GM12878 (cell line): ENCODE measurements around the gene C4orf33. TPM values are rescaled to one million over a fixed set of nuclear protein-coding genes. Genes with fewer than 3 reads are reported as not detected.

ENCODE experiments used
- ATAC-seq: fragments of 200-7000 bp; cut with Tn5 transposase; 3 replicates; pipeline ENCODE4 v1.9.1; 2020; ENCODE audit warnings: mild to moderate bottlenecking, moderate library complexity
- BruUV-seq: library from RNA; stranded (reverse); fragments of 400-500 nt; replicated peaks from 2 replicates; lab custom pipeline; 2021; lab: Mats Ljungman, UMichigan
- CTCF ChIA-PET: fragments of 300-600 bp; sonication (Branson Sonifier 250); formaldehyde crosslinking; extraction: SDS; loops from one replicate; lab custom pipeline; 2021; ENCODE audit warnings: inconsistent platforms; lab: Yijun Ruan, JAX
- POLR2A ChIA-PET: fragments of 350-600 bp; formaldehyde crosslinking; extraction: SDS; loops from one replicate; lab custom pipeline; 2021; ENCODE audit warnings: inconsistent platforms; lab: Charles Lee
- RAD21 ChIA-PET: fragments of 300-600 bp; sonication (Branson Sonifier 250); formaldehyde crosslinking; loops from one replicate; lab custom pipeline; 2023; ENCODE audit warnings: antibody characterized with exemption; ENCODE audit not compliant: unreplicated experiment; lab: Charles Lee
- SMC1A ChIA-PET: fragments of 300-600 bp; sonication (Branson Sonifier 250); formaldehyde crosslinking; loops from one replicate; lab custom pipeline; 2023; ENCODE audit not compliant: unreplicated experiment, uncharacterized antibody; lab: Charles Lee
- DNase-seq: peaks from one replicate; pipeline ENCODE4 v3.0.0-alpha.2; 2011; ENCODE audit warnings: low read depth, low spot score
- FAIRE-seq: peaks from 3 replicates; lab custom pipeline; 2011; peaks lifted over from hg19 to GRCh38; lab: Jason Lieb, UNC
- H2AFZ ChIP-seq: 2 replicates; pipeline ENCODE4 v1.6.0; 2011; ENCODE audit warnings: low read depth, low read length, control low read depth; ENCODE audit not compliant: control insufficient read depth
- H3K27ac ChIP-seq: 2 replicates; pipeline ENCODE4 v1.5.1; 2011; ENCODE audit warnings: control low read depth; ENCODE audit not compliant: control insufficient read depth, insufficient read depth
- H3K27me3 ChIP-seq, 2 experiments: replicated peaks in 1 of 2; 2 replicates each; pipeline versions ENCODE4 v1.6.0 to v1.6.1; 2011; ENCODE audit warnings: low read length in 1 of 2; ENCODE audit not compliant: control insufficient read depth in 2 of 2, insufficient read depth in 2 of 2
- H3K36me3 ChIP-seq, 2 experiments: 2 replicates each; pipeline ENCODE4 v1.5.1; 2011; ENCODE audit warnings: low read length in 1 of 2; ENCODE audit not compliant: control insufficient read depth in 2 of 2, insufficient read depth in 2 of 2
- H3K4me1 ChIP-seq: 2 replicates; pipeline ENCODE4 v1.6.1; 2011; ENCODE audit warnings: mild to moderate bottlenecking, low read length, moderate library complexity, mixed read lengths; ENCODE audit not compliant: control insufficient read depth, insufficient read depth
- H3K4me2 ChIP-seq: 2 replicates; pipeline ENCODE4 v1.6.0; 2011; ENCODE audit warnings: control low read depth; ENCODE audit not compliant: control insufficient read depth, insufficient read depth
- H3K4me3 ChIP-seq: fragments of 200-600 bp; sonication (generic); 2 replicates; pipeline ENCODE4 v1.5.1; 2016
- H3K79me2 ChIP-seq: 2 replicates; pipeline ENCODE4 v1.6.0; 2011; ENCODE audit warnings: low read length; ENCODE audit not compliant: control insufficient read depth, insufficient read depth
- H3K9ac ChIP-seq: 2 replicates; pipeline ENCODE4 v1.8.0; 2011; ENCODE audit warnings: low read length, control low read depth, mixed read lengths; ENCODE audit not compliant: control insufficient read depth, insufficient read depth
- H3K9me3 ChIP-seq: replicated peaks from 3 replicates; pipeline ENCODE4 v1.5.1; 2011; ENCODE audit warnings: mild to moderate bottlenecking, low read length; ENCODE audit not compliant: control insufficient read depth, insufficient read depth
- H4K20me1 ChIP-seq: 2 replicates; pipeline ENCODE4 v1.6.0; 2011; ENCODE audit not compliant: control insufficient read depth, insufficient read depth
- BCLAF1 ChIP-seq: fragments of 450-650 bp; IDR thresholded peaks from 2 replicates; pipeline ENCODE4 v1.6.1; 2017; ENCODE audit warnings: antibody characterized with exemption, mild to moderate bottlenecking, moderate library complexity
- BHLHE40 ChIP-seq, 2 experiments: fragments of 450-650 bp in 1 of 2; IDR thresholded peaks; 2 replicates each; pipeline ENCODE4 v1.6.1; 2011 to 2017; ENCODE audit warnings: low read depth in 2 of 2, borderline replicate concordance in 1 of 2, improper control_type of control experiment in 1 of 2, low read length in 1 of 2, mild to moderate bottlenecking in 1 of 2
- CEBPZ ChIP-seq: fragments of 150-350 bp; IDR thresholded peaks from 2 replicates; pipeline ENCODE4 v1.6.1; 2016; ENCODE audit warnings: low read depth, low read length
- DPF2 ChIP-seq: fragments of 450-650 bp; IDR thresholded peaks from 2 replicates; pipeline ENCODE4 v1.6.1; 2017; ENCODE audit warnings: mild to moderate bottlenecking
- EZH2 ChIP-seq: IDR thresholded peaks from 2 replicates; pipeline ENCODE4 v1.6.1; 2012; ENCODE audit warnings: low read depth, mild to moderate bottlenecking, control low read depth, inconsistent platforms, low read length, borderline replicate concordance; ENCODE audit not compliant: control insufficient read depth
- GABPA ChIP-seq: IDR thresholded peaks from 2 replicates; pipeline ENCODE4 v1.6.1; 2014; ENCODE audit warnings: antibody characterized with exemption, low read depth, mild to moderate bottlenecking, inconsistent platforms
- HSF1 ChIP-seq: fragments of 150-350 bp; IDR thresholded peaks from 2 replicates; pipeline ENCODE4 v1.6.1; 2014; ENCODE audit warnings: mild to moderate bottlenecking, low read depth, low read length
- NKRF ChIP-seq: fragments of 450-650 bp; conservative IDR thresholded peaks from 2 replicates; pipeline ENCODE4 v1.6.1; 2017; ENCODE audit warnings: mild to moderate bottlenecking, moderate library complexity
- POLR2A ChIP-seq: IDR thresholded peaks from 2 replicates; pipeline ENCODE4 v1.6.1; 2011; ENCODE audit warnings: low read depth, mild to moderate bottlenecking, low read length
- POU2F2 ChIP-seq: IDR thresholded peaks from 3 replicates; pipeline ENCODE4 v1.6.1; 2011; ENCODE audit warnings: low read depth, mild to moderate bottlenecking, low read length, borderline replicate concordance
- RAD51 ChIP-seq: fragments of 450-650 bp; IDR thresholded peaks from 2 replicates; pipeline ENCODE4 v1.6.1; 2016; ENCODE audit warnings: moderate library complexity, mild to moderate bottlenecking, inconsistent platforms
- RFX5 ChIP-seq: IDR thresholded peaks from 2 replicates; pipeline ENCODE4 v1.6.1; 2011; ENCODE audit warnings: low read depth, low read length, improper control_type of control experiment
- SMARCA5 ChIP-seq: fragments of 450-650 bp; IDR thresholded peaks from 2 replicates; pipeline ENCODE4 v1.6.1; 2017; ENCODE audit warnings: mild to moderate bottlenecking
- TARDBP ChIP-seq: IDR thresholded peaks from 2 replicates; pipeline ENCODE4 v1.6.1; 2016; ENCODE audit warnings: borderline replicate concordance
- TBL1XR1 ChIP-seq: IDR thresholded peaks from 2 replicates; pipeline ENCODE4 v1.6.1; 2012; ENCODE audit warnings: low read depth, low read length, improper control_type of control experiment
- WRNIP1 ChIP-seq: IDR thresholded peaks from 2 replicates; pipeline ENCODE4 v1.6.1; 2011; ENCODE audit warnings: low read depth, low read length, improper control_type of control experiment, borderline replicate concordance
- ZSCAN29 ChIP-seq: fragments of 450-650 bp; IDR thresholded peaks from 2 replicates; pipeline ENCODE4 v1.6.1; 2017; ENCODE audit warnings: mild to moderate bottlenecking, moderate library complexity
- WGBS: methylation state at CpG from one replicate; pipeline ENCODE4 v1.1.6; 2016; ENCODE audit warnings: low lambda C conversion rate; ENCODE audit not compliant: insufficient replicate concordance, insufficient coverage; ENCODE audit errors: missing lambda C conversion rate; 5-methylcytosine and 5-hydroxymethylcytosine counted together
- in situ Hi-C: fragments of 300-500 bp; cut with MboI; formaldehyde crosslinking; loops from 9 replicates; pipeline ENCODE4 v1.14.3; 2018; ENCODE audit warnings: mixed read lengths
- intact Hi-C: fragments of 100-400 bp; cut with micrococcal nuclease; formaldehyde crosslinking; loops from one replicate; pipeline ENCODE4 v1.14.2; 2022; ENCODE audit not compliant: unreplicated experiment
- polyA plus RNA-seq, 11 experiments: library from polyadenylated mRNA; depleted of rRNA in 4 of 11; unstranded in 6 of 11; stranded (reverse) in 5 of 11; fragments of >200 nt; fragmentation: Nextera tagmentation in 4 of 11; fragmentation: Illumina TruSeq in 1 of 11; extraction: Ambion mirVana in 4 of 11; extraction: Trizol in 1 of 11; gene quantifications; 1 replicate in 1 of 11; 2 replicates in 10 of 11; pipeline versions ENCODE4 v1.2.1 to v1.2.3, GENCODE V29; 2011 to 2016; ENCODE audit warnings: inconsistent platforms in 2 of 11, missing spikeins in 2 of 11, low read depth in 1 of 11
- total RNA-seq, 4 experiments: library from RNA; depleted of rRNA in 3 of 4; stranded (reverse); fragments of >200 nt in 3 of 4; fragmentation: Illumina TruSeq in 1 of 4; extraction: Trizol in 1 of 4; gene quantifications; 2 replicates each; pipeline versions ENCODE4 v1.2.1 to v1.2.3, GENCODE V29; 2013 to 2021

The C4orf33 gene
- total and polyA plus RNA-seq, 10 of the 15 experiments (the other 5 are each of a cell fraction or from before 2014, with no cell fraction given): 10.2 to 29.8 (median 20.3) TPM

GRCh38 chr4:129082302-129082701 lies 13.7 kb upstream of the C4orf33 start:
- Histone ChIP-seq H3K27me3 (no peaks in the 10 kb centered on the region), H3K27ac (no peak overlapping the region), H3K4me1 (no peaks in the 10 kb centered on the region), H3K4me3 (no peak overlapping the region), H3K36me3 (peaks cover 16 to 21% of the 10 kb centered on the region in 2 experiments), H4K20me1 (no peaks in the 10 kb centered on the region), H3K4me2 (no peak overlapping the region), H3K79me2 (peaks cover 41% of the 10 kb centered on the region), H2AFZ (no peak overlapping the region), H3K9ac (no peak overlapping the region), H3K9me3 (peaks cover 34% of the 10 kb centered on the region)
- in situ Hi-C loops (no loop called here), intact Hi-C loops (no loop called here)
- no peak for DNase-seq
- no peak for ATAC-seq
- ChIA-PET SMC1A (no interaction called here), CTCF (no interaction called here), POLR2A (interaction anchor here (1.9 kb wide), 1 partner anchor 11 kb away, joined by 8 read pairs; the partner anchor contains the start of gene SCLT1), RAD21 (no interaction called here)
- FAIRE-seq: no peak
- no TSS peak for BruUV-seq
- WGBS: 70% methylated on average over 5 of the region's 5 CpGs
- no peak for TF ChIP-seq TARDBP
- no peak for TF ChIP-seq POLR2A
- TF ChIP-seq RFX5: no peak
- TF ChIP-seq HSF1: no peak
- TF ChIP-seq POU2F2: no peak
- TF ChIP-seq GABPA: no peak
- no peak for TF ChIP-seq EZH2
- no peak for TF ChIP-seq RAD51
- TF ChIP-seq SMARCA5: no peak
- TF ChIP-seq CEBPZ: no peak
- TF ChIP-seq NKRF: no peak
- no peak for TF ChIP-seq DPF2
- no peak for TF ChIP-seq BHLHE40 (IDR thresholded peaks at IDR 0.05; ENCODE audit: borderline replicate concordance in 1 of 2, low read depth in 2 of 2, low read length in 1 of 2)
- TF ChIP-seq ZSCAN29: no peak
- no peak for TF ChIP-seq BCLAF1
- TF ChIP-seq TBL1XR1: no peak
- TF ChIP-seq WRNIP1: no peak
